GM12878 (cell line): ENCODE measurements around the gene FAM13C. TPM values are rescaled to one million over a fixed set of nuclear protein-coding genes. Genes with fewer than 3 reads are reported as not detected.

Experiments
- ATAC-seq: fragments of 200-7000 bp; cut with Tn5 transposase; 3 replicates; pipeline ENCODE4 v1.9.1; 2020; ENCODE audit warnings: mild to moderate bottlenecking, moderate library complexity
- BruUV-seq: library from RNA; stranded (reverse); fragments of 400-500 nt; replicated peaks from 2 replicates; lab custom pipeline; 2021; lab: Mats Ljungman, UMichigan
- CTCF ChIA-PET: fragments of 300-600 bp; sonication (Branson Sonifier 250); formaldehyde crosslinking; extraction: SDS; loops from one replicate; lab custom pipeline; 2021; ENCODE audit warnings: inconsistent platforms; lab: Yijun Ruan, JAX
- POLR2A ChIA-PET: fragments of 350-600 bp; formaldehyde crosslinking; extraction: SDS; loops from one replicate; lab custom pipeline; 2021; ENCODE audit warnings: inconsistent platforms; lab: Charles Lee
- RAD21 ChIA-PET: fragments of 300-600 bp; sonication (Branson Sonifier 250); formaldehyde crosslinking; loops from one replicate; lab custom pipeline; 2023; ENCODE audit warnings: antibody characterized with exemption; ENCODE audit not compliant: unreplicated experiment; lab: Charles Lee
- SMC1A ChIA-PET: fragments of 300-600 bp; sonication (Branson Sonifier 250); formaldehyde crosslinking; loops from one replicate; lab custom pipeline; 2023; ENCODE audit not compliant: unreplicated experiment, uncharacterized antibody; lab: Charles Lee
- DNase-seq: peaks from one replicate; pipeline ENCODE4 v3.0.0-alpha.2; 2011; ENCODE audit warnings: low read depth, low spot score
- FAIRE-seq: peaks from 3 replicates; lab custom pipeline; 2011; peaks lifted over from hg19 to GRCh38; lab: Jason Lieb, UNC
- H2AFZ ChIP-seq: 2 replicates; pipeline ENCODE4 v1.6.0; 2011; ENCODE audit warnings: low read depth, low read length, control low read depth; ENCODE audit not compliant: control insufficient read depth
- H3K27ac ChIP-seq: 2 replicates; pipeline ENCODE4 v1.5.1; 2011; ENCODE audit warnings: control low read depth; ENCODE audit not compliant: control insufficient read depth, insufficient read depth
- H3K27me3 ChIP-seq, 2 experiments: replicated peaks in 1 of 2; 2 replicates each; pipeline versions ENCODE4 v1.6.0 to v1.6.1; 2011; ENCODE audit warnings: low read length in 1 of 2; ENCODE audit not compliant: control insufficient read depth in 2 of 2, insufficient read depth in 2 of 2
- H3K36me3 ChIP-seq, 2 experiments: 2 replicates each; pipeline ENCODE4 v1.5.1; 2011; ENCODE audit warnings: low read length in 1 of 2; ENCODE audit not compliant: control insufficient read depth in 2 of 2, insufficient read depth in 2 of 2
- H3K4me1 ChIP-seq: 2 replicates; pipeline ENCODE4 v1.6.1; 2011; ENCODE audit warnings: mild to moderate bottlenecking, low read length, moderate library complexity, mixed read lengths; ENCODE audit not compliant: control insufficient read depth, insufficient read depth
- H3K4me2 ChIP-seq: 2 replicates; pipeline ENCODE4 v1.6.0; 2011; ENCODE audit warnings: control low read depth; ENCODE audit not compliant: control insufficient read depth, insufficient read depth
- H3K4me3 ChIP-seq: fragments of 200-600 bp; sonication (generic); 2 replicates; pipeline ENCODE4 v1.5.1; 2016
- H3K79me2 ChIP-seq: 2 replicates; pipeline ENCODE4 v1.6.0; 2011; ENCODE audit warnings: low read length; ENCODE audit not compliant: control insufficient read depth, insufficient read depth
- H3K9ac ChIP-seq: 2 replicates; pipeline ENCODE4 v1.8.0; 2011; ENCODE audit warnings: low read length, control low read depth, mixed read lengths; ENCODE audit not compliant: control insufficient read depth, insufficient read depth
- H3K9me3 ChIP-seq: replicated peaks from 3 replicates; pipeline ENCODE4 v1.5.1; 2011; ENCODE audit warnings: mild to moderate bottlenecking, low read length; ENCODE audit not compliant: control insufficient read depth, insufficient read depth
- H4K20me1 ChIP-seq: 2 replicates; pipeline ENCODE4 v1.6.0; 2011; ENCODE audit not compliant: control insufficient read depth, insufficient read depth
- ESRRA ChIP-seq: IDR thresholded peaks from 2 replicates; pipeline ENCODE4 v1.6.1; 2012; ENCODE audit warnings: mild to moderate bottlenecking, low read length, improper control_type of control experiment
- GATAD2B ChIP-seq: fragments of 450-650 bp; conservative IDR thresholded peaks from 2 replicates; pipeline ENCODE4 v1.6.1; 2017; ENCODE audit warnings: low read depth, mild to moderate bottlenecking, moderate library complexity
- NRF1 ChIP-seq: conservative IDR thresholded peaks from 2 replicates; pipeline ENCODE4 v1.6.1; 2011; ENCODE audit warnings: mild to moderate bottlenecking, low read depth, low read length, improper control_type of control experiment
- STAT1 ChIP-seq: fragments of 450-650 bp; conservative IDR thresholded peaks from 2 replicates; pipeline ENCODE4 v1.6.1; 2014; ENCODE audit warnings: antibody characterized with exemption, mild to moderate bottlenecking
- ZBED1 ChIP-seq: IDR thresholded peaks from 2 replicates; pipeline ENCODE4 v1.6.1; 2016; ENCODE audit warnings: borderline replicate concordance
- ZNF274 ChIP-seq: IDR thresholded peaks from one replicate; pipeline ENCODE4 v1.8.0; 2011; ENCODE audit not compliant: insufficient read length, insufficient read depth
- WGBS: methylation state at CpG from one replicate; pipeline ENCODE4 v1.1.6; 2016; ENCODE audit warnings: low lambda C conversion rate; ENCODE audit not compliant: insufficient replicate concordance, insufficient coverage; ENCODE audit errors: missing lambda C conversion rate; 5-methylcytosine and 5-hydroxymethylcytosine counted together
- in situ Hi-C: fragments of 300-500 bp; cut with MboI; formaldehyde crosslinking; loops from 9 replicates; pipeline ENCODE4 v1.14.3; 2018; ENCODE audit warnings: mixed read lengths
- intact Hi-C: fragments of 100-400 bp; cut with micrococcal nuclease; formaldehyde crosslinking; loops from one replicate; pipeline ENCODE4 v1.14.2; 2022; ENCODE audit not compliant: unreplicated experiment
- polyA plus RNA-seq, 11 experiments: library from polyadenylated mRNA; depleted of rRNA in 4 of 11; unstranded in 6 of 11; stranded (reverse) in 5 of 11; fragments of >200 nt; fragmentation: Nextera tagmentation in 4 of 11; fragmentation: Illumina TruSeq in 1 of 11; extraction: Ambion mirVana in 4 of 11; extraction: Trizol in 1 of 11; gene quantifications; 1 replicate in 1 of 11; 2 replicates in 10 of 11; pipeline versions ENCODE4 v1.2.1 to v1.2.3, GENCODE V29; 2011 to 2016; ENCODE audit warnings: inconsistent platforms in 2 of 11, missing spikeins in 2 of 11, low read depth in 1 of 11
- total RNA-seq, 4 experiments: library from RNA; depleted of rRNA in 3 of 4; stranded (reverse); fragments of >200 nt in 3 of 4; fragmentation: Illumina TruSeq in 1 of 4; extraction: Trizol in 1 of 4; gene quantifications; 2 replicates each; pipeline versions ENCODE4 v1.2.1 to v1.2.3, GENCODE V29; 2013 to 2021
- TF ChIP-seq, protein P1 (sequence below): IDR thresholded peaks from 2 replicates; pipeline ENCODE4 v1.6.1; 2012; ENCODE audit warnings: low read depth, low read length, improper control_type of control experiment
- TF ChIP-seq, protein P2 (sequence below): fragments of 450-650 bp; IDR thresholded peaks from 2 replicates; pipeline ENCODE4 v1.6.1; 2016; ENCODE audit warnings: mild to moderate bottlenecking
- TF ChIP-seq, protein P3 (sequence below): IDR thresholded peaks from 2 replicates; pipeline ENCODE4 v1.6.1; 2011; ENCODE audit warnings: low read depth, low read length, improper control_type of control experiment, borderline replicate concordance
- TF ChIP-seq, protein P4 (sequence below): fragments of 150-350 bp; IDR thresholded peaks from 2 replicates; pipeline ENCODE4 v1.6.1; 2016; ENCODE audit warnings: low read depth, low read length
- TF ChIP-seq, protein P5 (sequence below): IDR thresholded peaks from 2 replicates; pipeline ENCODE4 v1.6.1; 2011; ENCODE audit warnings: borderline replicate concordance, low read depth, mild to moderate bottlenecking, moderate library complexity, low read length; ENCODE audit not compliant: insufficient read depth, poor library complexity, severe bottlenecking
- TF ChIP-seq, protein P6 (sequence below): fragments of 450-650 bp; formaldehyde crosslinking; IDR thresholded peaks from 2 replicates; pipeline ENCODE4 v1.4.0; 2020; ENCODE audit warnings: mild to moderate bottlenecking, moderate library complexity

Gene FAM13C
- total and polyA plus RNA-seq, 10 of the 15 experiments (the other 5 are each of a cell fraction or from before 2014, with no cell fraction given), result 0.04 to 0.31 (median 0.13) TPM; not detected in 5

DNA sequence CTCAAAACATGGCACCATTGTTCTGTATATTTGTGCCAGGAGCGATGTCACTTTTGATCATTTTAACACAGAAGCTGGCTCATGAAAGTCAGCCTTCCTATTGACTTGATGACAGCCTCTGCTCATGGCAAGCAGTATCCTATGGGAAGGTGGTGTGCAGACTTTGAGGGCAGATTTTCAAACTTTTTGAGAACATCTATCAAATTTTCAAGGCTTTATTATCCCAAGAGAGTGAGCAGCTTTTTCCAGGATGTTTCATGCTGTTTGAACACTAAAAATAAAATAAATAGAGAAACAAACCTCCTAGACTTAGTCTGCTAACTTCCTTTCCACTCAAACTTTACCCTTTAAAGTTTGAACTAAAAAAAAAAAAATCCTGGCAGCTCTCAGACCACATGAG is 20.3 kb downstream of the FAM13C start:
- H3K4me2 ChIP-seq, result no peak overlapping the region
- no peak for ATAC-seq
- intact Hi-C loops, result no loop called here
- no peaks in the 10 kb centered on the region for H3K79me2 ChIP-seq
- BruUV-seq, result no TSS peak
- no peaks in the 10 kb centered on the region for H3K4me1 ChIP-seq
- ChIA-PET CTCF (no interaction called here), RAD21 (no interaction called here), SMC1A (no interaction called here), POLR2A (no interaction called here)
- H2AFZ ChIP-seq, result no peak overlapping the region
- FAIRE-seq, result no peak
- no peaks in the 10 kb centered on the region for H3K36me3 ChIP-seq
- no peak overlapping the region for H3K9ac ChIP-seq
- no peaks in the 10 kb centered on the region for H4K20me1 ChIP-seq
- 6% methylated on average over 1 of the region's 1 CpG for WGBS
- H3K4me3 ChIP-seq, result no peak overlapping the region
- 0 out of 4 replicates have a peak, but pooled peaks cover 0 to 1% of the 10 kb centered on the region in 2 experiments for H3K27me3 ChIP-seq
- no peak overlapping the region for H3K27ac ChIP-seq
- in situ Hi-C loops, result no loop called here
- DNase-seq, result no peak
- H3K9me3 ChIP-seq, result no peaks in the 10 kb centered on the region
- TF ChIP-seq, protein P1, sequence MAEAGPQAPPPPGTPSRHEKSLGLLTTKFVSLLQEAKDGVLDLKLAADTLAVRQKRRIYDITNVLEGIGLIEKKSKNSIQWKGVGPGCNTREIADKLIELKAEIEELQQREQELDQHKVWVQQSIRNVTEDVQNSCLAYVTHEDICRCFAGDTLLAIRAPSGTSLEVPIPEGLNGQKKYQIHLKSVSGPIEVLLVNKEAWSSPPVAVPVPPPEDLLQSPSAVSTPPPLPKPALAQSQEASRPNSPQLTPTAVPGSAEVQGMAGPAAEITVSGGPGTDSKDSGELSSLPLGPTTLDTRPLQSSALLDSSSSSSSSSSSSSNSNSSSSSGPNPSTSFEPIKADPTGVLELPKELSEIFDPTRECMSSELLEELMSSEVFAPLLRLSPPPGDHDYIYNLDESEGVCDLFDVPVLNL, result no peak
- TF ChIP-seq, protein P2, sequence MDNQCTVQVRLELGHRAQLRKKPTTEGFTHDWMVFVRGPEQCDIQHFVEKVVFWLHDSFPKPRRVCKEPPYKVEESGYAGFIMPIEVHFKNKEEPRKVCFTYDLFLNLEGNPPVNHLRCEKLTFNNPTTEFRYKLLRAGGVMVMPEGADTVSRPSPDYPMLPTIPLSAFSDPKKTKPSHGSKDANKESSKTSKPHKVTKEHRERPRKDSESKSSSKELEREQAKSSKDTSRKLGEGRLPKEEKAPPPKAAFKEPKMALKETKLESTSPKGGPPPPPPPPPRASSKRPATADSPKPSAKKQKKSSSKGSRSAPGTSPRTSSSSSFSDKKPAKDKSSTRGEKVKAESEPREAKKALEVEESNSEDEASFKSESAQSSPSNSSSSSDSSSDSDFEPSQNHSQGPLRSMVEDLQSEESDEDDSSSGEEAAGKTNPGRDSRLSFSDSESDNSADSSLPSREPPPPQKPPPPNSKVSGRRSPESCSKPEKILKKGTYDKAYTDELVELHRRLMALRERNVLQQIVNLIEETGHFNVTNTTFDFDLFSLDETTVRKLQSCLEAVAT, result no peak
- TF ChIP-seq NRF1, result no peak
- no peak for TF ChIP-seq ESRRA
- TF ChIP-seq ZBED1, result no peak
- no peak for TF ChIP-seq ZNF274
- TF ChIP-seq, protein P3, sequence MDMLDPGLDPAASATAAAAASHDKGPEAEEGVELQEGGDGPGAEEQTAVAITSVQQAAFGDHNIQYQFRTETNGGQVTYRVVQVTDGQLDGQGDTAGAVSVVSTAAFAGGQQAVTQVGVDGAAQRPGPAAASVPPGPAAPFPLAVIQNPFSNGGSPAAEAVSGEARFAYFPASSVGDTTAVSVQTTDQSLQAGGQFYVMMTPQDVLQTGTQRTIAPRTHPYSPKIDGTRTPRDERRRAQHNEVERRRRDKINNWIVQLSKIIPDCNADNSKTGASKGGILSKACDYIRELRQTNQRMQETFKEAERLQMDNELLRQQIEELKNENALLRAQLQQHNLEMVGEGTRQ, result no peak
- TF ChIP-seq, protein P4, sequence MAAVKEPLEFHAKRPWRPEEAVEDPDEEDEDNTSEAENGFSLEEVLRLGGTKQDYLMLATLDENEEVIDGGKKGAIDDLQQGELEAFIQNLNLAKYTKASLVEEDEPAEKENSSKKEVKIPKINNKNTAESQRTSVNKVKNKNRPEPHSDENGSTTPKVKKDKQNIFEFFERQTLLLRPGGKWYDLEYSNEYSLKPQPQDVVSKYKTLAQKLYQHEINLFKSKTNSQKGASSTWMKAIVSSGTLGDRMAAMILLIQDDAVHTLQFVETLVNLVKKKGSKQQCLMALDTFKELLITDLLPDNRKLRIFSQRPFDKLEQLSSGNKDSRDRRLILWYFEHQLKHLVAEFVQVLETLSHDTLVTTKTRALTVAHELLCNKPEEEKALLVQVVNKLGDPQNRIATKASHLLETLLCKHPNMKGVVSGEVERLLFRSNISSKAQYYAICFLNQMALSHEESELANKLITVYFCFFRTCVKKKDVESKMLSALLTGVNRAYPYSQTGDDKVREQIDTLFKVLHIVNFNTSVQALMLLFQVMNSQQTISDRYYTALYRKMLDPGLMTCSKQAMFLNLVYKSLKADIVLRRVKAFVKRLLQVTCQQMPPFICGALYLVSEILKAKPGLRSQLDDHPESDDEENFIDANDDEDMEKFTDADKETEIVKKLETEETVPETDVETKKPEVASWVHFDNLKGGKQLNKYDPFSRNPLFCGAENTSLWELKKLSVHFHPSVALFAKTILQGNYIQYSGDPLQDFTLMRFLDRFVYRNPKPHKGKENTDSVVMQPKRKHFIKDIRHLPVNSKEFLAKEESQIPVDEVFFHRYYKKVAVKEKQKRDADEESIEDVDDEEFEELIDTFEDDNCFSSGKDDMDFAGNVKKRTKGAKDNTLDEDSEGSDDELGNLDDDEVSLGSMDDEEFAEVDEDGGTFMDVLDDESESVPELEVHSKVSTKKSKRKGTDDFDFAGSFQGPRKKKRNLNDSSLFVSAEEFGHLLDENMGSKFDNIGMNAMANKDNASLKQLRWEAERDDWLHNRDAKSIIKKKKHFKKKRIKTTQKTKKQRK, result no peak
- TF ChIP-seq STAT1, result no peak
- no peak for TF ChIP-seq GATAD2B
- TF ChIP-seq, protein P5, sequence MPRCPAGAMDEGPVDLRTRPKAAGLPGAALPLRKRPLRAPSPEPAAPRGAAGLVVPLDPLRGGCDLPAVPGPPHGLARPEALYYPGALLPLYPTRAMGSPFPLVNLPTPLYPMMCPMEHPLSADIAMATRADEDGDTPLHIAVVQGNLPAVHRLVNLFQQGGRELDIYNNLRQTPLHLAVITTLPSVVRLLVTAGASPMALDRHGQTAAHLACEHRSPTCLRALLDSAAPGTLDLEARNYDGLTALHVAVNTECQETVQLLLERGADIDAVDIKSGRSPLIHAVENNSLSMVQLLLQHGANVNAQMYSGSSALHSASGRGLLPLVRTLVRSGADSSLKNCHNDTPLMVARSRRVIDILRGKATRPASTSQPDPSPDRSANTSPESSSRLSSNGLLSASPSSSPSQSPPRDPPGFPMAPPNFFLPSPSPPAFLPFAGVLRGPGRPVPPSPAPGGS, result no peak
- TF ChIP-seq, protein P6, sequence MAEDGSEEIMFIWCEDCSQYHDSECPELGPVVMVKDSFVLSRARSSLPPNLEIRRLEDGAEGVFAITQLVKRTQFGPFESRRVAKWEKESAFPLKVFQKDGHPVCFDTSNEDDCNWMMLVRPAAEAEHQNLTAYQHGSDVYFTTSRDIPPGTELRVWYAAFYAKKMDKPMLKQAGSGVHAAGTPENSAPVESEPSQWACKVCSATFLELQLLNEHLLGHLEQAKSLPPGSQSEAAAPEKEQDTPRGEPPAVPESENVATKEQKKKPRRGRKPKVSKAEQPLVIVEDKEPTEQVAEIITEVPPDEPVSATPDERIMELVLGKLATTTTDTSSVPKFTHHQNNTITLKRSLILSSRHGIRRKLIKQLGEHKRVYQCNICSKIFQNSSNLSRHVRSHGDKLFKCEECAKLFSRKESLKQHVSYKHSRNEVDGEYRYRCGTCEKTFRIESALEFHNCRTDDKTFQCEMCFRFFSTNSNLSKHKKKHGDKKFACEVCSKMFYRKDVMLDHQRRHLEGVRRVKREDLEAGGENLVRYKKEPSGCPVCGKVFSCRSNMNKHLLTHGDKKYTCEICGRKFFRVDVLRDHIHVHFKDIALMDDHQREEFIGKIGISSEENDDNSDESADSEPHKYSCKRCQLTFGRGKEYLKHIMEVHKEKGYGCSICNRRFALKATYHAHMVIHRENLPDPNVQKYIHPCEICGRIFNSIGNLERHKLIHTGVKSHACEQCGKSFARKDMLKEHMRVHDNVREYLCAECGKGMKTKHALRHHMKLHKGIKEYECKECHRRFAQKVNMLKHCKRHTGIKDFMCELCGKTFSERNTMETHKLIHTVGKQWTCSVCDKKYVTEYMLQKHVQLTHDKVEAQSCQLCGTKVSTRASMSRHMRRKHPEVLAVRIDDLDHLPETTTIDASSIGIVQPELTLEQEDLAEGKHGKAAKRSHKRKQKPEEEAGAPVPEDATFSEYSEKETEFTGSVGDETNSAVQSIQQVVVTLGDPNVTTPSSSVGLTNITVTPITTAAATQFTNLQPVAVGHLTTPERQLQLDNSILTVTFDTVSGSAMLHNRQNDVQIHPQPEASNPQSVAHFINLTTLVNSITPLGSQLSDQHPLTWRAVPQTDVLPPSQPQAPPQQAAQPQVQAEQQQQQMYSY (CRISPR knock-in tag), result no peak
